Panc1 (cell line): ENCODE data around the gene TSHZ1. TPM values are rescaled to one million over a fixed set of nuclear protein-coding genes. Genes with fewer than 3 reads are reported as not detected.

Source experiments
- ATAC-seq: fragments of 200-7000 bp; cut with Tn5 transposase; 2 replicates; pipeline ENCODE4 v1.9.1; 2020; ENCODE audit warnings: mild to moderate bottlenecking, moderate library complexity
- BruUV-seq: library from RNA; stranded (reverse); fragments of 400-500 nt; replicated peaks from 2 replicates; lab custom pipeline; 2021; lab: Mats Ljungman, UMichigan
- CTCF ChIA-PET: fragments of 300-600 bp; sonication (Branson Sonifier 250); formaldehyde crosslinking; loops from one replicate; lab custom pipeline; 2022; ENCODE audit warnings: antibody characterized with exemption; lab: Charles Lee
- POLR2A ChIA-PET: fragments of 300-600 bp; sonication (Branson Sonifier 250); formaldehyde crosslinking; loops from one replicate; lab custom pipeline; 2022; ENCODE audit warnings: antibody characterized with exemption; lab: Charles Lee
- DNase-seq: peaks from one replicate; pipeline ENCODE4 v3.0.0-alpha.2; 2010; ENCODE audit warnings: low read depth, low spot score
- H3K27ac ChIP-seq: 2 replicates; pipeline ENCODE4 v1.5.1; 2011; ENCODE audit warnings: mild to moderate bottlenecking, low read length, inconsistent platforms
- H3K27me3 ChIP-seq: fragments of 200-500 bp; sonication (Bioruptor generic); 2 replicates; pipeline ENCODE4 v1.6.0; 2014; ENCODE audit warnings: low read length, inconsistent platforms; ENCODE audit not compliant: control insufficient read depth, insufficient read depth
- H3K36me3 ChIP-seq: fragments of 200-500 bp; sonication (Bioruptor generic); 2 replicates; pipeline ENCODE4 v1.5.1; 2014; ENCODE audit warnings: inconsistent platforms, mild to moderate bottlenecking, low read length, moderate library complexity; ENCODE audit not compliant: control insufficient read depth, insufficient read depth
- H3K4me1 ChIP-seq: 2 replicates; pipeline ENCODE4 v1.5.1; 2011; ENCODE audit warnings: inconsistent platforms, mild to moderate bottlenecking, low read length, moderate library complexity; ENCODE audit not compliant: control insufficient read depth, insufficient read depth
- H3K4me3 ChIP-seq, 2 experiments: 2 replicates each; pipeline ENCODE4 v1.5.1; 2011 to 2012; ENCODE audit warnings: low read depth in 2 of 2, low read length in 2 of 2, mild to moderate bottlenecking in 2 of 2, inconsistent platforms in 1 of 2, moderate library complexity in 1 of 2
- H3K9me3 ChIP-seq: fragments of 200-500 bp; sonication (Bioruptor generic); 2 replicates; pipeline ENCODE4 v1.5.1; 2014; ENCODE audit warnings: low read depth, mild to moderate bottlenecking, inconsistent platforms, low read length, moderate library complexity; ENCODE audit not compliant: control insufficient read depth, insufficient read depth
- CTCF ChIP-seq: fragments of 450-650 bp; IDR thresholded peaks from 2 replicates; pipeline ENCODE4 v1.5.1; 2017; ENCODE audit warnings: mild to moderate bottlenecking
- POLR2AphosphoS5 ChIP-seq: IDR thresholded peaks from 2 replicates; pipeline ENCODE4 v1.6.1; 2012; ENCODE audit warnings: mild to moderate bottlenecking, low read depth, low read length, moderate library complexity
- SIN3A ChIP-seq: IDR thresholded peaks from 2 replicates; pipeline ENCODE4 v1.6.1; 2012; ENCODE audit warnings: low read depth, mild to moderate bottlenecking, low read length, moderate library complexity, borderline replicate concordance; ENCODE audit not compliant: insufficient read depth
- TCF7L2 ChIP-seq: IDR thresholded peaks from 2 replicates; pipeline ENCODE4 v1.6.1; 2011; ENCODE audit warnings: mild to moderate bottlenecking, low read depth, low read length, inconsistent platforms
- in situ Hi-C: cut with HindIII; loops from 2 replicates; pipeline ENCODE4 v1.10.0; 2016; ENCODE audit warnings: low sequenced_read_pairs, low pct_unique_long_range_greater_than_20kb
- intact Hi-C: fragments of 100-400 bp; cut with micrococcal nuclease; formaldehyde crosslinking; loops from one replicate; pipeline ENCODE4 v1.10.0; 2022; ENCODE audit not compliant: unreplicated experiment
- total RNA-seq: library from RNA; stranded (reverse); gene quantifications from one replicate; pipeline ENCODE4 v1.2.1, GENCODE V29; 2021; ENCODE audit not compliant: unreplicated experiment
- TF ChIP-seq, protein P1 (sequence below), 2 experiments: IDR thresholded peaks; 2 replicates each; pipeline ENCODE4 v1.6.1; 2011 to 2012; ENCODE audit warnings: low read depth in 2 of 2, control low read depth in 1 of 2, low read length in 1 of 2, mild to moderate bottlenecking in 1 of 2, moderate library complexity in 1 of 2; ENCODE audit not compliant: insufficient read depth in 1 of 2

TSHZ1 gene
- total RNA-seq, 1 experiment from 2014 or later, result 10.0 TPM

GRCh38 chr18:75214766-75215510 lies 4.3 kb downstream of the TSHZ1 start:
- TF ChIP-seq, protein P1, sequence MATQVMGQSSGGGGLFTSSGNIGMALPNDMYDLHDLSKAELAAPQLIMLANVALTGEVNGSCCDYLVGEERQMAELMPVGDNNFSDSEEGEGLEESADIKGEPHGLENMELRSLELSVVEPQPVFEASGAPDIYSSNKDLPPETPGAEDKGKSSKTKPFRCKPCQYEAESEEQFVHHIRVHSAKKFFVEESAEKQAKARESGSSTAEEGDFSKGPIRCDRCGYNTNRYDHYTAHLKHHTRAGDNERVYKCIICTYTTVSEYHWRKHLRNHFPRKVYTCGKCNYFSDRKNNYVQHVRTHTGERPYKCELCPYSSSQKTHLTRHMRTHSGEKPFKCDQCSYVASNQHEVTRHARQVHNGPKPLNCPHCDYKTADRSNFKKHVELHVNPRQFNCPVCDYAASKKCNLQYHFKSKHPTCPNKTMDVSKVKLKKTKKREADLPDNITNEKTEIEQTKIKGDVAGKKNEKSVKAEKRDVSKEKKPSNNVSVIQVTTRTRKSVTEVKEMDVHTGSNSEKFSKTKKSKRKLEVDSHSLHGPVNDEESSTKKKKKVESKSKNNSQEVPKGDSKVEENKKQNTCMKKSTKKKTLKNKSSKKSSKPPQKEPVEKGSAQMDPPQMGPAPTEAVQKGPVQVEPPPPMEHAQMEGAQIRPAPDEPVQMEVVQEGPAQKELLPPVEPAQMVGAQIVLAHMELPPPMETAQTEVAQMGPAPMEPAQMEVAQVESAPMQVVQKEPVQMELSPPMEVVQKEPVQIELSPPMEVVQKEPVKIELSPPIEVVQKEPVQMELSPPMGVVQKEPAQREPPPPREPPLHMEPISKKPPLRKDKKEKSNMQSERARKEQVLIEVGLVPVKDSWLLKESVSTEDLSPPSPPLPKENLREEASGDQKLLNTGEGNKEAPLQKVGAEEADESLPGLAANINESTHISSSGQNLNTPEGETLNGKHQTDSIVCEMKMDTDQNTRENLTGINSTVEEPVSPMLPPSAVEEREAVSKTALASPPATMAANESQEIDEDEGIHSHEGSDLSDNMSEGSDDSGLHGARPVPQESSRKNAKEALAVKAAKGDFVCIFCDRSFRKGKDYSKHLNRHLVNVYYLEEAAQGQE (IDR thresholded peaks at IDR 0.05; ENCODE audit: insufficient read depth in 1 of 2, low read depth in 2 of 2, low read length in 1 of 2), result no peak
- TF ChIP-seq POLR2AphosphoS5 (no peak), SIN3A (no peak), CTCF (no peak), TCF7L2 (no peak)
- ATAC-seq, result no peak
- POLR2A ChIA-PET, result no interaction called here
- Histone ChIP-seq H3K36me3 (no peaks in the 10 kb centered on the region), H3K27me3 (no peaks in the 10 kb centered on the region), H3K4me1 (peaks cover 27% of the 10 kb centered on the region), H3K9me3 (no peaks in the 10 kb centered on the region), H3K4me3 (no peak overlapping the region), H3K27ac (no peak overlapping the region)
- no TSS peak for BruUV-seq
- intact Hi-C loops, result loop anchor here (10.0 kb wide), 1 partner anchor 560 kb away; no protein-coding TSS in a partner anchor
- CTCF ChIA-PET, result no interaction called here
- in situ Hi-C loops, result no loop called here
- DNase-seq, result no peak

GRCh38 chr18:75215663-75216062 lies 5.1 kb downstream of the TSHZ1 start:
- CTCF ChIA-PET, result interaction anchor here (0.6 kb wide), 1 partner anchor 665 kb away, joined by 3 read pairs; no protein-coding TSS in a partner anchor
- Histone ChIP-seq H3K36me3 (no peaks in the 10 kb centered on the region), H3K9me3 (no peaks in the 10 kb centered on the region), H3K27ac (no peak overlapping the region), H3K4me1 (peaks cover 21% of the 10 kb centered on the region), H3K4me3 (no peak overlapping the region), H3K27me3 (no peaks in the 10 kb centered on the region)
- TF ChIP-seq POLR2AphosphoS5 (no peak), TCF7L2 (no peak), SIN3A (no peak), CTCF (no peak)
- TF ChIP-seq, protein P1 (IDR thresholded peaks at IDR 0.05; ENCODE audit: insufficient read depth in 1 of 2, low read depth in 2 of 2, low read length in 1 of 2), result no peak
- intact Hi-C loops (loop anchor here (10.0 kb wide), 1 partner anchor 561 kb away; no protein-coding TSS in a partner anchor), in situ Hi-C loops (no loop called here)
- POLR2A ChIA-PET, result interaction anchor here (0.6 kb wide), 1 partner anchor 305 kb away, joined by 5 read pairs; no protein-coding TSS in a partner anchor
- ATAC-seq (no peak), DNase-seq (no peak)
- BruUV-seq, result no TSS peak
